Natural killer cell (primary cell): ENCODE data around the gene SLC17A7. TPM values are rescaled to one million over a fixed set of nuclear protein-coding genes. Genes with fewer than 3 reads are reported as not detected.
A peak's percentile ranks its signal among the peaks of the same experiment; 100 is the strongest.
"Not testable (repeated sequence)": the region's sequence is repeated elsewhere in the genome, so short reads cannot be mapped to it uniquely, and the experiment has no call there.

Source experiments
- ATAC-seq, 3 donors: fragments of 150-1000 bp in 2 of 3; fragments of 200-7000 bp in 1 of 3; cut with Tn5 transposase; 1 replicate in 1 of 3; 2 replicates in 2 of 3; pipeline ENCODE4 v1.10.0; 2021; ENCODE audit warnings: mild to moderate bottlenecking in 2 of 3, moderate library complexity in 2 of 3
- DNase-seq, 2 donors: peaks; one replicate each; pipeline versions ENCODE4 v3.0.0 to v3.0.0-alpha.2; 2013 to 2021; ENCODE audit warnings: mixed read lengths in 1 of 2
- H3K27ac ChIP-seq: one replicate; pipeline ENCODE4 v1.5.1; 2013; ENCODE audit warnings: mild to moderate bottlenecking, low read length
- H3K27me3 ChIP-seq: one replicate; pipeline ENCODE4 v1.6.1; 2013; ENCODE audit warnings: low read length; ENCODE audit not compliant: control insufficient read depth, insufficient read depth
- H3K36me3 ChIP-seq: one replicate; pipeline ENCODE4 v1.6.1; 2013; ENCODE audit warnings: low read length; ENCODE audit not compliant: control insufficient read depth, insufficient read depth
- H3K4me1 ChIP-seq: one replicate; pipeline ENCODE4 v1.6.1; 2013; ENCODE audit warnings: low read length; ENCODE audit not compliant: control insufficient read depth, insufficient read depth
- H3K4me3 ChIP-seq: one replicate; pipeline ENCODE4 v1.5.1; 2013; ENCODE audit warnings: low read length
- H3K9me3 ChIP-seq: one replicate; pipeline ENCODE4 v1.6.1; 2013; ENCODE audit warnings: low read length; ENCODE audit not compliant: control insufficient read depth, insufficient read depth
- H3K27ac Mint-ChIP-seq, 2 donors: one replicate each; pipeline ENCODE4 v1.8.0; 2022; ENCODE audit warnings: mild to moderate bottlenecking in 2 of 2, mixed read lengths in 2 of 2, moderate library complexity in 1 of 2
- H3K27me3 Mint-ChIP-seq, 2 donors: one replicate each; pipeline ENCODE4 v1.8.0; 2022; ENCODE audit warnings: low read depth in 2 of 2, mixed read lengths in 2 of 2
- H3K36me3 Mint-ChIP-seq: one replicate; pipeline ENCODE4 v1.8.0; 2022; ENCODE audit warnings: mixed read lengths
- H3K4me1 Mint-ChIP-seq, 2 donors: one replicate each; pipeline ENCODE4 v1.8.0; 2022; ENCODE audit warnings: mixed read lengths in 2 of 2
- H3K4me3 Mint-ChIP-seq: one replicate; pipeline ENCODE4 v1.8.0; 2022; ENCODE audit warnings: mild to moderate bottlenecking, moderate library complexity, mixed read lengths
- H3K9me3 Mint-ChIP-seq, 2 donors: one replicate each; pipeline ENCODE4 v1.8.0; 2022; ENCODE audit warnings: mixed read lengths in 2 of 2
- WGBS: methylation state at CpG from one replicate; pipeline ENCODE4 v1.1.7; 2013; ENCODE audit warnings: missing lambda C conversion rate; ENCODE audit not compliant: insufficient coverage; 5-methylcytosine and 5-hydroxymethylcytosine counted together
- intact Hi-C: fragments of 100-400 bp; cut with micrococcal nuclease; formaldehyde crosslinking; loops from one replicate; pipeline ENCODE4 v1.14.2; 2022
- total RNA-seq, 4 donors: library from RNA; stranded (reverse); fragments of 120-200 nt in 1 of 4; gene quantifications; one replicate each; pipeline versions ENCODE4 v1.2.3 to v1.2.4, GENCODE V29; 2013 to 2022
- TF ChIP-seq, protein P1 (sequence below): fragments of 200-600 bp; IDR thresholded peaks from one replicate; pipeline ENCODE4 v1.8.0; 2022; ENCODE audit warnings: antibody characterized with exemption

Gene SLC17A7
- total RNA-seq, 3 donors from 2014 or later (not counting 1 experiment from before 2014, with no cell fraction given) = not detected

DNA sequence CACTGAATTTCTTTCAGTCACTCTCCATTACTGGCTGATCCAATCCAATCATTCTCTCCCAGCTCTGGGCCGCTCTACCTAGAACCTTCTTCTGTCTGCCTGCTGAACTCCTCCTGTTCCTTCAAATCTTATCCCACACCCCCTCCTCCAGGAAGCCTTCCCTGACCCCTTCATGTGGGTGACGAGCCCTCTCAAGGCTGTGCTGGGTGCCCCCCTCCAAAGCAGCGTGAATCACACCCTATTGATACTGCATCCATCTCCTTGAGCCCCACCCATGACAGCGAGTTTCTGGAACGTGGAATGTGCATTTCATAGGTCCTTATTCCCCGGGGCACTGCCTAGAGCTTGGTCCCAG is 7.1 kb upstream of the SLC17A7 start:
- H3K36me3 Mint-ChIP-seq = no peaks in the 10 kb centered on the region
- TF ChIP-seq, protein P1, sequence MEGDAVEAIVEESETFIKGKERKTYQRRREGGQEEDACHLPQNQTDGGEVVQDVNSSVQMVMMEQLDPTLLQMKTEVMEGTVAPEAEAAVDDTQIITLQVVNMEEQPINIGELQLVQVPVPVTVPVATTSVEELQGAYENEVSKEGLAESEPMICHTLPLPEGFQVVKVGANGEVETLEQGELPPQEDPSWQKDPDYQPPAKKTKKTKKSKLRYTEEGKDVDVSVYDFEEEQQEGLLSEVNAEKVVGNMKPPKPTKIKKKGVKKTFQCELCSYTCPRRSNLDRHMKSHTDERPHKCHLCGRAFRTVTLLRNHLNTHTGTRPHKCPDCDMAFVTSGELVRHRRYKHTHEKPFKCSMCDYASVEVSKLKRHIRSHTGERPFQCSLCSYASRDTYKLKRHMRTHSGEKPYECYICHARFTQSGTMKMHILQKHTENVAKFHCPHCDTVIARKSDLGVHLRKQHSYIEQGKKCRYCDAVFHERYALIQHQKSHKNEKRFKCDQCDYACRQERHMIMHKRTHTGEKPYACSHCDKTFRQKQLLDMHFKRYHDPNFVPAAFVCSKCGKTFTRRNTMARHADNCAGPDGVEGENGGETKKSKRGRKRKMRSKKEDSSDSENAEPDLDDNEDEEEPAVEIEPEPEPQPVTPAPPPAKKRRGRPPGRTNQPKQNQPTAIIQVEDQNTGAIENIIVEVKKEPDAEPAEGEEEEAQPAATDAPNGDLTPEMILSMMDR = no peak

DNA sequence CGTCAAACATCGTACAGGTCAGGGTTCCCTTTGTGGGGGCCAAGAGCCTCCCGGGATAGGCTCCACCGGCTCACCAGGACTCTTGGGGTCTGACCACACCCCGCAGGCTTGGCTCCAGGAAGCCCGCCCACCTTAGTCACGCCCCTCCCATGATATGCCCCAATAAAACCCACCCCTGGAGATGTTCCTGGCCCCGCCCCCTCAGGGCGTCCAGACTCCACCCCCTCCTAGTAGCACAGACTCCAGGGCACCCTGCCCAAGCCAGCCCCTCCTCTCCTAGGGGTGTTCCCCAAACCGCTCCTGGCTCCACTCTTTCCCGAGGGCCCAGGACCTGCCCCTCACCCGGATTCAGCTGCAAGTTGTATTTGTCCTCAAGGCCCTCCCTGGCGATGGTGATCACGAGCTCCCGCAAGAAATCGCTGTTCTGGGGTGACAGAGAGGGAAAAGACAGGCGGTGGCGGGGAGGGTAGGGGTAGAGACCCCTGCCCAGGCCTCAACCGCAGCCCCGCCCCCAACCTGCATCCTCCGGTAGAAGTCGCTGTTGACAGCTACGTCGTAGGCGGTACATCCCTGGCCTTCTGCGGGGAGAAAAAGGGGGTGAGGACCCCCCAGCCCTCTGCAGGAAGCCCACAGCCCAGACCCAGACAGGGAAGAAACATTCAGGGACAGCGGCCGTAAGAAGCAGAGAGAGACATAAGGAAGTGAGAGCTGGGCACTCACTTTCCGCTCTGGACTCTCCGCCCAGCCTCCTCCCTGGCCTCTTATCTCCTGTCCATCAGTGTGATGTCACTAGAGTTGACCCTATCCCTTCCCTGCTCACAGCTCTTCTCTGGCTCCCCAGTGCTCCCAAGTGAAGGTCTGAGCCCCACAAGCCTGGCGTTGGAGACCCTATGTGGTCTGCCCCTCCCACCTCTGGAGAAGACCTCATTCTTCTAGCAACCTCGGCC is 6.4 kb upstream of the SLC17A7 start:
- H3K27me3 Mint-ChIP-seq = no peaks in the 10 kb centered on the region
- Histone ChIP-seq H3K4me1 (peaks cover 41% of the 10 kb centered on the region), H3K27me3 (no peaks in the 10 kb centered on the region), H3K4me3 (no peak overlapping the region), H3K9me3 (no peaks in the 10 kb centered on the region), H3K27ac (no peak overlapping the region), H3K36me3 (peaks cover 31% of the 10 kb centered on the region)
- DNase-seq (no peak), ATAC-seq (no peak)
- no peaks in the 10 kb centered on the region for H3K36me3 Mint-ChIP-seq
- H3K4me3 Mint-ChIP-seq = no peak overlapping the region
- TF ChIP-seq, protein P1 = no peak
- peak overlapping the region in 1 of 2 donors; percentile 78 for H3K27ac Mint-ChIP-seq
- H3K9me3 Mint-ChIP-seq = no peaks in the 10 kb centered on the region
- intact Hi-C loops = no loop called here
- 95% methylated on average over 32 of the region's 32 CpGs for WGBS
- peaks cover 37 to 53% of the 10 kb centered on the region in 2 donors for H3K4me1 Mint-ChIP-seq

More for the DNA sequence above, 7.1 kb upstream of the SLC17A7 start:
- WGBS = 99% methylated on average over 6 of the region's 6 CpGs
- Histone ChIP-seq H3K9me3 (no peaks in the 10 kb centered on the region), H3K4me1 (peaks cover 36% of the 10 kb centered on the region), H3K27ac (no peak overlapping the region), H3K4me3 (no peak overlapping the region), H3K36me3 (peaks cover 31% of the 10 kb centered on the region), H3K27me3 (no peaks in the 10 kb centered on the region)
- Mint-ChIP-seq H3K4me1 (peaks cover 41 to 53% of the 10 kb centered on the region in 2 donors), H3K27ac (peak overlapping the region; percentile 27 to 78), H3K9me3 (no peaks in the 10 kb centered on the region), H3K27me3 (no peaks in the 10 kb centered on the region), H3K4me3 (peak overlapping the region; percentile 45)
- intact Hi-C loops = no loop called here
- ATAC-seq (no peak), DNase-seq (no peak)

DNA sequence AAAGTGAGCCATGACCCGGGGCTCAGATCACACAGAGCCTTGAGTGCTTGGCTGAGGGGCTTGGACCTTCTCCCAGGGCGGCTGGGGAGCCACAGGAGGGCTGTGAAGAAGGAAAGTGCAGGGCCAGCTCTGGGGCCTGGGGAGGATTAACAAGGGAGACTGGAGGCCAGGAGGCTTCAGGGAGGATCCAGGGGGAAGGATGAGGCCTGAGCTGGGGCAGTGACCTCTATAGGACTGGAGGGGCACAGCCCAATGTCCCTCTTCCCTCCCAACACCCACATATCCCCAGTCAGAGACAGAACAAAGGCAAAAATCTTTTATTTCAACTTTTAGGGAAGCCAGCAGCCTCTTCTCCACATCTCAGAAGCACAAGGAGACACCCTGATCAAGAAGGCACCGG is 4.7 kb upstream of the SLC17A7 start:
- Histone ChIP-seq H3K27me3 (peaks cover 13% of the 10 kb centered on the region), H3K27ac (no peak overlapping the region), H3K4me3 (no peak overlapping the region), H3K36me3 (peaks cover 31% of the 10 kb centered on the region), H3K9me3 (no peaks in the 10 kb centered on the region), H3K4me1 (peaks cover 40% of the 10 kb centered on the region)
- peaks cover 12% of the 10 kb centered on the region in 2 donors for H3K27me3 Mint-ChIP-seq
- 75% methylated on average over 3 of the region's 3 CpGs for WGBS
- TF ChIP-seq, protein P1 = no peak
- H3K9me3 Mint-ChIP-seq = no peaks in the 10 kb centered on the region
- intact Hi-C loops = no loop called here
- no peak for ATAC-seq
- peak overlapping the region in 1 of 2 donors; percentile 20 for H3K27ac Mint-ChIP-seq
- H3K4me1 Mint-ChIP-seq = peaks cover 36 to 55% of the 10 kb centered on the region in 2 donors
- no peak for DNase-seq
- no peak overlapping the region for H3K4me3 Mint-ChIP-seq
- H3K36me3 Mint-ChIP-seq = no peaks in the 10 kb centered on the region

DNA sequence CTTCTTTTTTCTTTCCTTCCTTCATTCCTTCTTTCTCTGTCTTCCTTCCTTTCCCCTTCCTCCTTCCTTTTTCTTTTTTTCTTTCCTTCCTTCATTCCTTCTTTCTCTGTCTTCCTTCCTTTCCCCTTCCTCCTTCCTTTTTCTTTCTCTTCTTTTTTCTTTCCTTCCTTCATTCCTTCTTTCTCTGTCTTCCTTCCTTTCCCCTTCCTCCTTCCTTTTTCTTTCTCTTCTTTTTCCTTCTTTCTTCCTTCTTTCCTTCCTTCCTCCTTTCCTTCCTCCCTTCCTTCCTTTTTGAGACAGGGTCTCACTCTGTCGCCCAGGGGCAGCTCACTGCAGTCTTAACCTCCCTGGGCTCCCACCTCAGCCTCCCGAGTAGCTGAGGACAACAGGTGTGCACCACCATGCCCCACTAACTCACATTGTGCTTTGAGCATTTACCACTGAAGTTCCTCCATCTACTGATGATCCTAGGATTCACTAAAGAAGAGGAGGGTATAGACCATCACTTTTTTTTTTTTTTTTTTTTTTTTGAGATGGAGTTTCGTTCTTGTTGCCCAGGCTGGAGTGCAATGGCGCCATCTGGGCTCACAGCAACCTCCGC is 2.9 kb upstream of the SLC17A7 start:
- H3K36me3 Mint-ChIP-seq, DNase-seq, intact Hi-C loops, H3K9me3 ChIP-seq, ATAC-seq, H3K4me3 ChIP-seq, H3K9me3 Mint-ChIP-seq, H3K27ac ChIP-seq: not testable (repeated sequence)
- H3K36me3 ChIP-seq = peaks cover 25% of the 10 kb centered on the region
- 87% methylated on average over 5 of the region's 5 CpGs for WGBS
- H3K4me1 Mint-ChIP-seq = peaks cover 26 to 51% of the 10 kb centered on the region in 2 donors
- H3K4me1 ChIP-seq = peaks cover 32% of the 10 kb centered on the region
- peak overlapping the region; percentile 69 to 88 for H3K27ac Mint-ChIP-seq
- peaks cover 28 to 30% of the 10 kb centered on the region in 2 donors for H3K27me3 Mint-ChIP-seq
- peak overlapping the region; percentile 83 for H3K4me3 Mint-ChIP-seq
- peaks cover 28% of the 10 kb centered on the region for H3K27me3 ChIP-seq
